Kasumi-1 (cell line): Measurements from ENCODE around the gene CCDC137.
"Not testable (repeated sequence)": the region's sequence is repeated elsewhere in the genome, so short reads cannot be mapped to it uniquely, and the experiment has no call there.

Experiments
- DNase-seq, 2 experiments: peaks; one replicate each; lab custom pipeline; 2025; lab: John Stamatoyannopoulos, UW

CCDC137 gene

GRCh38 chr17:81666342-81667191 lies at the start of gene CCDC137, which contains the start of gene OXLD1:
TSS of gene CCDC137 (plus strand) at chr17:81666737. CDS start at chr17:81666767, 30 bp downstream.
TSS of gene OXLD1 (minus strand) at chr17:81666605. CDS start at chr17:81666577, 28 bp downstream.
- peak; percentile 97 to 98 for DNase-seq

GRCh38 chr17:81616877-81617276 lies 49.7 kb upstream of the CCDC137 start:
- no peak for DNase-seq

GRCh38 chr17:81618307-81618706 lies 48.2 kb upstream of the CCDC137 start:
- not testable (repeated sequence) for DNase-seq

- DNase-seq, result no peak
Observed at GRCh38 chr17:81621494-81622130, 44.9 kb upstream of the CCDC137 start.

- no peak for DNase-seq
Observed at GRCh38 chr17:81630274-81630673, 36.3 kb upstream of the CCDC137 start.

GRCh38 chr17:81631482-81631881 lies 35.1 kb upstream of the CCDC137 start:
- DNase-seq, result no peak

GRCh38 chr17:81635431-81635830 lies 31.1 kb upstream of the CCDC137 start:
- DNase-seq, result no peak

GRCh38 chr17:81635973-81636504 lies 30.5 kb upstream of the CCDC137 start:
- DNase-seq, result peak; percentile 28 to 45

- DNase-seq, result peak; percentile 86 to 87
Observed at GRCh38 chr17:81636505-81637288, 29.8 kb upstream of the CCDC137 start, which contains the start of the genes NPLOC4 and TSPAN10. TSS of gene NPLOC4 (minus strand) at chr17:81637112. CDS start at chr17:81636930, 182 bp downstream. TSS of gene TSPAN10 (plus strand) at chr17:81637196. CDS start at chr17:81642413, 5,217 bp downstream.

- no peak for DNase-seq
Observed at GRCh38 chr17:81638683-81639082, 27.9 kb upstream of the CCDC137 start.

GRCh38 chr17:81640011-81640410 lies 26.5 kb upstream of the CCDC137 start:
- no peak for DNase-seq

- no peak for DNase-seq
Observed at GRCh38 chr17:81641825-81642489, 24.6 kb upstream of the CCDC137 start.

- DNase-seq, result no peak
Observed at GRCh38 chr17:81644496-81644895, 22.0 kb upstream of the CCDC137 start.

- peak; percentile 38 to 46 for DNase-seq
Observed at GRCh38 chr17:81644976-81645952, 21.3 kb upstream of the CCDC137 start.

- DNase-seq, result no peak
Observed at GRCh38 chr17:81646869-81647600, 19.5 kb upstream of the CCDC137 start.

- no peak for DNase-seq
Observed at GRCh38 chr17:81647640-81648012, 18.9 kb upstream of the CCDC137 start.

GRCh38 chr17:81648013-81648706 lies 18.4 kb upstream of the CCDC137 start:
- no peak for DNase-seq

GRCh38 chr17:81648707-81649085 lies 17.8 kb upstream of the CCDC137 start:
- no peak for DNase-seq

- no peak for DNase-seq
Observed at GRCh38 chr17:81650951-81651350, 15.6 kb upstream of the CCDC137 start.
